Trophoblast cell (in vitro differentiated cells and primary cell): ENCODE data around the gene COL4A2.

Experiments
- DNase-seq, 2 donors: peaks; one replicate each; pipeline ENCODE4 v3.0.0-alpha.2; 2016
- H2AFZ ChIP-seq: 2 replicates; pipeline ENCODE4 v1.6.1; 2013; ENCODE audit warnings: low read length, moderate library complexity, mild to moderate bottlenecking; ENCODE audit not compliant: insufficient read depth, poor library complexity
- H2AK5ac ChIP-seq: 2 replicates; pipeline ENCODE4 v1.6.1; 2013; ENCODE audit warnings: mild to moderate bottlenecking, low read length
- H2BK120ac ChIP-seq: 2 replicates; pipeline ENCODE4 v1.6.1; 2013; ENCODE audit warnings: low read length, mild to moderate bottlenecking, moderate library complexity; ENCODE audit not compliant: insufficient read depth, poor library complexity
- H2BK12ac ChIP-seq: 2 replicates; pipeline ENCODE4 v1.6.1; 2013; ENCODE audit warnings: mild to moderate bottlenecking, low read length, moderate library complexity
- H2BK5ac ChIP-seq: 2 replicates; pipeline ENCODE4 v1.6.1; 2013; ENCODE audit warnings: low read length, low read depth, moderate library complexity, mild to moderate bottlenecking; ENCODE audit not compliant: poor library complexity
- H3K14ac ChIP-seq: 2 replicates; pipeline ENCODE4 v1.6.1; 2013; ENCODE audit warnings: mild to moderate bottlenecking, low read length
- H3K18ac ChIP-seq: 2 replicates; pipeline ENCODE4 v1.6.1; 2013; ENCODE audit warnings: mild to moderate bottlenecking, low read length
- H3K23ac ChIP-seq: 2 replicates; pipeline ENCODE4 v1.6.1; 2013; ENCODE audit warnings: low read length
- H3K27ac ChIP-seq: 2 replicates; pipeline ENCODE4 v1.5.1; 2013; ENCODE audit warnings: low read depth, mild to moderate bottlenecking, inconsistent platforms, low read length, moderate library complexity
- H3K27me3 ChIP-seq: 2 replicates; pipeline ENCODE4 v1.6.1; 2013; ENCODE audit warnings: inconsistent platforms, mild to moderate bottlenecking, low read length, moderate library complexity; ENCODE audit not compliant: insufficient read depth
- H3K36me3 ChIP-seq, 2 experiments: 1 replicate in 1 of 2; 2 replicates in 1 of 2; pipeline ENCODE4 v1.6.1; 2013; ENCODE audit warnings: low read length in 2 of 2, mild to moderate bottlenecking in 2 of 2, moderate library complexity in 1 of 2; ENCODE audit not compliant: insufficient read depth in 2 of 2, control insufficient read depth in 1 of 2
- H3K4ac ChIP-seq: 2 replicates; pipeline ENCODE4 v1.6.1; 2013; ENCODE audit warnings: low read depth, mild to moderate bottlenecking, low read length, moderate library complexity
- H3K4me1 ChIP-seq, 2 experiments: 1 replicate in 1 of 2; 2 replicates in 1 of 2; pipeline ENCODE4 v1.6.1; 2013; ENCODE audit warnings: low read length in 2 of 2, mild to moderate bottlenecking in 2 of 2, moderate library complexity in 1 of 2; ENCODE audit not compliant: insufficient read depth in 2 of 2, control insufficient read depth in 1 of 2
- H3K4me2 ChIP-seq: 2 replicates; pipeline ENCODE4 v1.6.1; 2013; ENCODE audit warnings: inconsistent platforms, mild to moderate bottlenecking, low read length, moderate library complexity
- H3K4me3 ChIP-seq: 2 replicates; pipeline ENCODE4 v1.5.1; 2013; ENCODE audit warnings: mild to moderate bottlenecking, low read depth, low read length, inconsistent platforms
- H3K79me1 ChIP-seq: one replicate; pipeline ENCODE4 v1.6.1; 2013; ENCODE audit warnings: low read length
- H3K79me2 ChIP-seq: 2 replicates; pipeline ENCODE4 v1.6.1; 2013; ENCODE audit warnings: low read length, mild to moderate bottlenecking; ENCODE audit not compliant: control insufficient read depth, insufficient read depth, poor library complexity
- H3K9ac ChIP-seq: 2 replicates; pipeline ENCODE4 v1.6.1; 2013; ENCODE audit warnings: mild to moderate bottlenecking, low read length
- H3K9me3 ChIP-seq: 2 replicates; pipeline ENCODE4 v1.6.1; 2013; ENCODE audit warnings: low read depth, mild to moderate bottlenecking, control low read depth, inconsistent platforms, low read length; ENCODE audit not compliant: insufficient read depth
- H4K12ac ChIP-seq: 2 replicates; pipeline ENCODE4 v1.6.1; 2013; ENCODE audit warnings: low read depth, mild to moderate bottlenecking, low read length, moderate library complexity
- H4K8ac ChIP-seq: 2 replicates; pipeline ENCODE4 v1.6.1; 2013; ENCODE audit warnings: low read depth, mild to moderate bottlenecking, low read length, moderate library complexity
- H4K91ac ChIP-seq: one replicate; pipeline ENCODE4 v1.6.1; 2013; ENCODE audit warnings: low read depth, mild to moderate bottlenecking, low read length, moderate library complexity
- WGBS: extraction: QIAGEN DNeasy Blood & Tissue Kit; methylation state at CpG from one replicate; pipeline ENCODE4 v1.1.7; 2013; ENCODE audit warnings: missing lambda C conversion rate; ENCODE audit not compliant: insufficient read length, insufficient coverage; ENCODE audit errors: extremely low coverage; 5-methylcytosine and 5-hydroxymethylcytosine counted together

The COL4A2 gene

GRCh38 chr13:110557082-110557481 lies 250.0 kb downstream of the COL4A2 start:
- H4K91ac ChIP-seq: no peak overlapping the region
- H3K27ac ChIP-seq: no peak overlapping the region
- peaks cover 2% of the 10 kb centered on the region for H3K9me3 ChIP-seq
- no peak overlapping the region for H4K12ac ChIP-seq
- peak overlapping the region; percentile 1 for H3K4ac ChIP-seq
- H2BK120ac ChIP-seq: no peak overlapping the region
- peaks cover 27% of the 10 kb centered on the region for H3K79me1 ChIP-seq
- peaks cover 16 to 26% of the 10 kb centered on the region in 2 experiments for H3K36me3 ChIP-seq
- H3K4me1 ChIP-seq: peaks cover 30 to 43% of the 10 kb centered on the region in 2 experiments
- H3K18ac ChIP-seq: no peak overlapping the region
- H2AFZ ChIP-seq: no peak overlapping the region
- no peak overlapping the region for H3K4me2 ChIP-seq
- DNase-seq: no peak
- no peak overlapping the region for H2BK5ac ChIP-seq
- H3K14ac ChIP-seq: no peak overlapping the region
- WGBS: no CpG with 5 or more reads among the region's 5 CpGs
- H3K9ac ChIP-seq: no peak overlapping the region
- H4K8ac ChIP-seq: no peak overlapping the region
- no peak overlapping the region for H3K23ac ChIP-seq
- peaks cover 35% of the 10 kb centered on the region for H3K79me2 ChIP-seq
- H3K4me3 ChIP-seq: no peak overlapping the region
- no peak overlapping the region for H2BK12ac ChIP-seq
- H2AK5ac ChIP-seq: no peak overlapping the region
- H3K27me3 ChIP-seq: no peaks in the 10 kb centered on the region

GRCh38 chr13:110557610-110558305 lies 250.7 kb downstream of the COL4A2 start:
- H3K14ac ChIP-seq: no peak overlapping the region
- H3K4me2 ChIP-seq: no peak overlapping the region
- no peak overlapping the region for H2BK5ac ChIP-seq
- no peak overlapping the region for H4K8ac ChIP-seq
- H3K79me1 ChIP-seq: peaks cover 29% of the 10 kb centered on the region
- H4K12ac ChIP-seq: no peak overlapping the region
- H3K18ac ChIP-seq: no peak overlapping the region
- no peak overlapping the region for H3K4me3 ChIP-seq
- H2AK5ac ChIP-seq: peak overlapping the region; percentile 39
- no peak overlapping the region for H2BK120ac ChIP-seq
- no peak for DNase-seq
- peak overlapping the region; percentile 3 for H3K4ac ChIP-seq
- H2BK12ac ChIP-seq: no peak overlapping the region
- H3K23ac ChIP-seq: no peak overlapping the region
- H3K9ac ChIP-seq: no peak overlapping the region
- H3K9me3 ChIP-seq: peaks cover 2% of the 10 kb centered on the region
- no CpG with 5 or more reads among the region's 23 CpGs for WGBS
- no peaks in the 10 kb centered on the region for H3K27me3 ChIP-seq
- peaks cover 16 to 26% of the 10 kb centered on the region in 2 experiments for H3K36me3 ChIP-seq
- H3K27ac ChIP-seq: no peak overlapping the region
- H4K91ac ChIP-seq: no peak overlapping the region
- H2AFZ ChIP-seq: no peak overlapping the region
- H3K79me2 ChIP-seq: peaks cover 37% of the 10 kb centered on the region
- peaks cover 33 to 46% of the 10 kb centered on the region in 2 experiments for H3K4me1 ChIP-seq

DNA sequence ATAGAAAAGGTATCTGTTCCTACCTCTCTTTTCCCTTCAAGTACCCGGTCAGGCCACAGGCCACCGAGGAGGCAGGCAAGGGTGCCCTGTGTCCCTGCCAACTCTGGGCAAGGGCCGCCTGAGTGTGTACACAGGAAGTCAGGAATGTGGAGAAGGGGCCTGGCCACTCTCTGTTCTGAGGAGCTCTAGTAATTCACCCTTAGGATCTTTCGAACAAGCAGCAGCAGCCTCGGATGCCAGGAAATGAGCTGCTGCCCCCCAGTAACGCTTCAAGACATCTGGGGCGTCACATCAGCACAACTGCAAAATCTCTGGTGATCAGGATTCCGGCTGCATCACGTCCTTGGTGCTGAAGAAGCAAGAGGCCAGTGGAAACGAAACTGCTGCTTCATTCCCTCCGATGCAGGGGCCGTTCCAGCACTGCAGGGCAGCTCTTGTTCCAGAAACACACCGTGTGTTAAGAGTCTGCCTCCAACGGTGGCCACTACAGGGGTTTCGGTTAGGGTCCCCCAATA lies 252.4 kb downstream of the COL4A2 start:
- Histone ChIP-seq H2BK12ac (no peak overlapping the region), H2BK5ac (no peak overlapping the region), H3K9ac (no peak overlapping the region), H3K4ac (peak overlapping the region; percentile 1), H3K79me2 (peaks cover 35% of the 10 kb centered on the region), H3K79me1 (peaks cover 27% of the 10 kb centered on the region), H3K9me3 (peaks cover 2% of the 10 kb centered on the region), H2AFZ (no peak overlapping the region), H4K8ac (no peak overlapping the region), H3K27ac (no peak overlapping the region), H2AK5ac (no peak overlapping the region), H4K91ac (peak overlapping the region; percentile 18), H3K27me3 (no peaks in the 10 kb centered on the region), H3K4me3 (no peak overlapping the region), H3K4me2 (peak overlapping the region; percentile 54), H4K12ac (no peak overlapping the region), H2BK120ac (no peak overlapping the region), H3K36me3 (peaks cover 16 to 26% of the 10 kb centered on the region in 2 experiments), H3K14ac (no peak overlapping the region), H3K4me1 (peaks cover 25 to 42% of the 10 kb centered on the region in 2 experiments), H3K23ac (no peak overlapping the region), H3K18ac (peak overlapping the region; percentile 4)
- no CpG with 5 or more reads among the region's 15 CpGs for WGBS
- DNase-seq: no peak

DNA sequence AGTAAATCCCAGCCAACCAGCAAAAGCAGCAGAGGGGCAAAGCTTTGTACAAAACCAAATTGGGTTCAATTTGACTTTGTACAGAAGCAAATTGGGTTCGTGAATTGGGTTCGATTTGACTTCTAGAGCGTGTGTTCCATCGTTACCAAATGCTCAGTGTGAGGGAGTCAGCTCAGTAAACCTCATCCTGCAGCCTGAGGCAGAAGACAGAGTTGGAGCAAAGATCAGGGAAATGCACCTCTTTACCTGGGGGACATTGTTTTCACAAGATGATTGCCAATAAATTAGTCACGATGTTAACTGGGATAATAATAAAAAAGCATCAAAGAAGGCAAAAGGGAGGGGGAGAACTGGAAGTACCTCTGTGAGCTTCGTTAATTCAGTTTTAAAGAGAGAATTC lies 252.9 kb downstream of the COL4A2 start:
- Histone ChIP-seq H3K4me1 (peaks cover 20 to 38% of the 10 kb centered on the region in 2 experiments), H2BK12ac (no peak overlapping the region), H2BK120ac (no peak overlapping the region), H3K4ac (peak overlapping the region; percentile 1), H3K4me2 (peak overlapping the region; percentile 54), H3K36me3 (peaks cover 16 to 21% of the 10 kb centered on the region in 2 experiments), H3K79me1 (peaks cover 24% of the 10 kb centered on the region), H3K27ac (no peak overlapping the region), H4K91ac (peak overlapping the region; percentile 9), H2BK5ac (no peak overlapping the region), H2AFZ (no peak overlapping the region), H3K23ac (no peak overlapping the region), H4K8ac (no peak overlapping the region), H4K12ac (no peak overlapping the region), H3K9me3 (peaks cover 2% of the 10 kb centered on the region), H3K27me3 (no peaks in the 10 kb centered on the region), H3K14ac (no peak overlapping the region), H2AK5ac (no peak overlapping the region), H3K4me3 (no peak overlapping the region), H3K18ac (no peak overlapping the region), H3K9ac (no peak overlapping the region), H3K79me2 (peaks cover 33% of the 10 kb centered on the region)
- no CpG with 5 or more reads among the region's 6 CpGs for WGBS
- DNase-seq: no peak
